Mononuclear cell (primary cell): Measurements from ENCODE around the gene CPNE6. TPM values are rescaled to one million over a fixed set of nuclear protein-coding genes. Genes with fewer than 3 reads are reported as not detected.

Experiments
- H3K27me3 ChIP-seq: 2 replicates; pipeline ENCODE4 v1.6.0; 2011; ENCODE audit warnings: low read length, control low read depth; ENCODE audit not compliant: insufficient read depth
- H3K4me1 ChIP-seq: 2 replicates; pipeline ENCODE4 v1.5.1; 2011; ENCODE audit warnings: mild to moderate bottlenecking, low read length, control low read depth; ENCODE audit not compliant: insufficient read depth
- H3K4me3 ChIP-seq: 2 replicates; pipeline ENCODE4 v1.5.1; 2011; ENCODE audit warnings: mild to moderate bottlenecking, low read length, moderate library complexity
- H3K9me3 ChIP-seq: 2 replicates; pipeline ENCODE4 v1.5.1; 2011; ENCODE audit warnings: low read depth, mild to moderate bottlenecking, control low read depth, low read length
- total RNA-seq: library from RNA; depleted of rRNA; stranded (reverse); fragments of >200 nt; gene quantifications from one replicate; pipeline ENCODE4 v1.2.3, GENCODE V29; 2012

The CPNE6 gene
- total RNA-seq, 1 donor = not detected

- Histone ChIP-seq H3K4me1 (peaks cover 10% of the 10 kb centered on the region), H3K9me3 (no peaks in the 10 kb centered on the region), H3K4me3 (no peak overlapping the region), H3K27me3 (no peaks in the 10 kb centered on the region)
Observed at GRCh38 chr14:24071836-24072430, 571 bp downstream of the CPNE6 start.

GRCh38 chr14:24072436-24072835 lies 1.1 kb downstream of the CPNE6 start:
- Histone ChIP-seq H3K9me3 (no peaks in the 10 kb centered on the region), H3K4me1 (peaks cover 10% of the 10 kb centered on the region), H3K4me3 (no peak overlapping the region), H3K27me3 (no peaks in the 10 kb centered on the region)

- H3K4me1 ChIP-seq = peaks cover 10% of the 10 kb centered on the region
- H3K4me3 ChIP-seq = no peak overlapping the region
- no peaks in the 10 kb centered on the region for H3K9me3 ChIP-seq
- H3K27me3 ChIP-seq = no peaks in the 10 kb centered on the region
Observed at GRCh38 chr14:24072881-24073877, 1.8 kb downstream of the CPNE6 start.

GRCh38 chr14:24074625-24075484 lies 3.5 kb downstream of the CPNE6 start:
- no peak overlapping the region for H3K4me3 ChIP-seq
- H3K4me1 ChIP-seq = peaks cover 10% of the 10 kb centered on the region
- no peaks in the 10 kb centered on the region for H3K9me3 ChIP-seq
- no peaks in the 10 kb centered on the region for H3K27me3 ChIP-seq

- H3K4me1 ChIP-seq = peaks cover 16% of the 10 kb centered on the region
- H3K9me3 ChIP-seq = no peaks in the 10 kb centered on the region
- no peak overlapping the region for H3K4me3 ChIP-seq
Observed at GRCh38 chr14:24075485-24076301, 4.3 kb downstream of the CPNE6 start.

GRCh38 chr14:24076302-24076601 lies 4.9 kb downstream of the CPNE6 start:
- Histone ChIP-seq H3K27me3 (peaks cover 6% of the 10 kb centered on the region), H3K4me1 (peaks cover 21% of the 10 kb centered on the region), H3K9me3 (no peaks in the 10 kb centered on the region), H3K4me3 (no peak overlapping the region)

More at GRCh38 chr14:24075485-24076301, 4.3 kb downstream of the CPNE6 start:
- H3K27me3 ChIP-seq = peaks cover 4% of the 10 kb centered on the region

GRCh38 chr14:24077086-24077485 lies 5.7 kb downstream of the CPNE6 start:
- Histone ChIP-seq H3K4me1 (peaks cover 28% of the 10 kb centered on the region), H3K27me3 (peaks cover 9% of the 10 kb centered on the region), H3K9me3 (no peaks in the 10 kb centered on the region), H3K4me3 (no peak overlapping the region)

GRCh38 chr14:24078146-24078545 lies 6.8 kb downstream of the CPNE6 start:
- H3K27me3 ChIP-seq = peaks cover 9% of the 10 kb centered on the region
- H3K4me3 ChIP-seq = no peak overlapping the region
- no peaks in the 10 kb centered on the region for H3K9me3 ChIP-seq
- peaks cover 28% of the 10 kb centered on the region for H3K4me1 ChIP-seq

- H3K4me1 ChIP-seq = peaks cover 28% of the 10 kb centered on the region
- H3K4me3 ChIP-seq = no peak overlapping the region
- peaks cover 9% of the 10 kb centered on the region for H3K27me3 ChIP-seq
- H3K9me3 ChIP-seq = no peaks in the 10 kb centered on the region
Observed at GRCh38 chr14:24079491-24080141, 8.3 kb downstream of the CPNE6 start.

GRCh38 chr14:24080142-24080530 lies 8.8 kb downstream of the CPNE6 start:
- no peaks in the 10 kb centered on the region for H3K9me3 ChIP-seq
- H3K4me1 ChIP-seq = peaks cover 26% of the 10 kb centered on the region
- H3K27me3 ChIP-seq = peaks cover 9% of the 10 kb centered on the region
- no peak overlapping the region for H3K4me3 ChIP-seq

- Histone ChIP-seq H3K4me3 (peak overlapping the region; percentile 55), H3K27me3 (peaks cover 9% of the 10 kb centered on the region), H3K9me3 (no peaks in the 10 kb centered on the region), H3K4me1 (peaks cover 18% of the 10 kb centered on the region)
Observed at GRCh38 chr14:24080888-24081738, 9.8 kb downstream of the CPNE6 start.

GRCh38 chr14:24081739-24082211 lies 10.4 kb downstream of the CPNE6 start:
- Histone ChIP-seq H3K4me3 (peak overlapping the region; percentile 55), H3K9me3 (no peaks in the 10 kb centered on the region), H3K4me1 (peaks cover 18% of the 10 kb centered on the region), H3K27me3 (peaks cover 9% of the 10 kb centered on the region)

GRCh38 chr14:24082411-24083080 lies 11.2 kb downstream of the CPNE6 start:
- Histone ChIP-seq H3K4me3 (no peak overlapping the region), H3K27me3 (peaks cover 9% of the 10 kb centered on the region), H3K4me1 (peaks cover 18% of the 10 kb centered on the region), H3K9me3 (no peaks in the 10 kb centered on the region)
